Activated T-cell treated with anti-CD3 and anti-CD28 coated beads, Interleukin-2, amount 50 U/mL, for 24 hours (primary cell): ENCODE results near the gene ACTA1.

ENCODE experiments used
- DNase-seq: peaks from one replicate; pipeline ENCODE4 v3.0.0-alpha.2; 2020
- H3K27ac Mint-ChIP-seq: 2 replicates; pipeline ENCODE4 v1.8.0; 2020; ENCODE audit warnings: mild to moderate bottlenecking, mixed read lengths
- H3K27me3 Mint-ChIP-seq: 2 replicates; pipeline ENCODE4 v1.8.0; 2020; ENCODE audit warnings: mixed read lengths
- H3K36me3 Mint-ChIP-seq: 2 replicates; pipeline ENCODE4 v1.8.0; 2020; ENCODE audit warnings: low read depth, mixed read lengths
- H3K4me1 Mint-ChIP-seq: 2 replicates; pipeline ENCODE4 v1.8.0; 2020; ENCODE audit warnings: low read depth, mixed read lengths
- H3K4me3 Mint-ChIP-seq: 2 replicates; pipeline ENCODE4 v1.8.0; 2020; ENCODE audit warnings: mild to moderate bottlenecking, moderate library complexity, mixed read lengths
- H3K9me3 Mint-ChIP-seq: 2 replicates; pipeline ENCODE4 v1.8.0; 2020; ENCODE audit warnings: mixed read lengths

The ACTA1 gene

GRCh38 chr1:229383961-229384360, 49.9 kb downstream of the ACTA1 start:
- Mint-ChIP-seq H3K27me3 (peaks cover 3% of the 10 kb centered on the region), H3K4me1 (no peaks in the 10 kb centered on the region), H3K36me3 (no peaks in the 10 kb centered on the region), H3K4me3 (no peak overlapping the region), H3K9me3 (no peaks in the 10 kb centered on the region), H3K27ac (no peak overlapping the region)
- DNase-seq = no peak

GRCh38 chr1:229383188-229383587, 50.7 kb downstream of the ACTA1 start:
- no peak overlapping the region for H3K27ac Mint-ChIP-seq
- H3K36me3 Mint-ChIP-seq = no peaks in the 10 kb centered on the region
- DNase-seq = no peak
- H3K4me3 Mint-ChIP-seq = no peak overlapping the region
- peaks cover 3% of the 10 kb centered on the region for H3K27me3 Mint-ChIP-seq
- H3K4me1 Mint-ChIP-seq = no peaks in the 10 kb centered on the region
- H3K9me3 Mint-ChIP-seq = no peaks in the 10 kb centered on the region
